ENCODE results near the gene TRAF1. TPM values are rescaled to one million over a fixed set of nuclear protein-coding genes. Genes with fewer than 3 reads are reported as not detected.

The TRAF1 gene
- polyA plus RNA-seq, 1 donor: 4.3 TPM

- DNase-seq (ENCODE audit: low read depth): no peak
Measured at GRCh38 chr9:120924698-120925534, 1.7 kb downstream of the TRAF1 start.

GRCh38 chr9:120923620-120924328 is 2.8 kb downstream of the TRAF1 start:
- DNase-seq (ENCODE audit: low read depth): no peak

GRCh38 chr9:120922404-120923195 is 4.0 kb downstream of the TRAF1 start:
- DNase-seq (ENCODE audit: low read depth): no peak

GRCh38 chr9:120921661-120922181 is 4.9 kb downstream of the TRAF1 start:
- no peak for DNase-seq (ENCODE audit: low read depth)

- DNase-seq (ENCODE audit: low read depth): no peak
Measured at GRCh38 chr9:120920806-120921178, 5.8 kb downstream of the TRAF1 start.

- DNase-seq (ENCODE audit: low read depth): no peak
Measured at GRCh38 chr9:120919843-120920805, 6.5 kb downstream of the TRAF1 start.

GRCh38 chr9:120918931-120919842 is 7.4 kb downstream of the TRAF1 start:
- no peak for DNase-seq (ENCODE audit: low read depth)

- DNase-seq (ENCODE audit: low read depth): no peak
Measured at GRCh38 chr9:120917929-120918762, 8.4 kb downstream of the TRAF1 start.

- no peak for DNase-seq (ENCODE audit: low read depth)
Measured at GRCh38 chr9:120916991-120917880, 9.4 kb downstream of the TRAF1 start.

GRCh38 chr9:120916588-120916987 is 10.0 kb downstream of the TRAF1 start:
- DNase-seq (ENCODE audit: low read depth): no peak

GRCh38 chr9:120915854-120916470 is 10.6 kb downstream of the TRAF1 start:
- no peak for DNase-seq (ENCODE audit: low read depth)

- no peak for DNase-seq (ENCODE audit: low read depth)
Measured at GRCh38 chr9:120914953-120915352, 11.6 kb downstream of the TRAF1 start.

GRCh38 chr9:120914396-120914795 is 12.2 kb downstream of the TRAF1 start:
- DNase-seq (ENCODE audit: low read depth): no peak

- DNase-seq (ENCODE audit: low read depth): no peak
Measured at GRCh38 chr9:120913647-120914264, 12.8 kb downstream of the TRAF1 start.

GRCh38 chr9:120912958-120913646 is 13.5 kb downstream of the TRAF1 start:
- DNase-seq (ENCODE audit: low read depth): no peak

GRCh38 chr9:120911295-120911837 is 15.2 kb downstream of the TRAF1 start:
- no peak for DNase-seq (ENCODE audit: low read depth)
